CD14-positive monocyte (primary cell): ENCODE data around the gene PDE4B. TPM values are rescaled to one million over a fixed set of nuclear protein-coding genes. Genes with fewer than 3 reads are reported as not detected.

Source experiments
- DNase-seq, 3 donors: peaks; one replicate each; pipeline ENCODE4 v3.0.0-alpha.2; 2011 to 2022
- H2AFZ ChIP-seq: 2 replicates; pipeline ENCODE4 v1.6.0; 2012; ENCODE audit warnings: mild to moderate bottlenecking, low read depth, low read length, inconsistent platforms; ENCODE audit not compliant: insufficient read depth, poor library complexity, severe bottlenecking
- H3K27ac ChIP-seq, 2 donors: 1 replicate in 1 of 2; 2 replicates in 1 of 2; pipeline ENCODE4 v1.5.1; 2012 to 2013; ENCODE audit warnings: low read length in 2 of 2, control low read depth in 1 of 2, inconsistent platforms in 1 of 2, low read depth in 1 of 2, mild to moderate bottlenecking in 1 of 2
- H3K27me3 ChIP-seq, 2 donors: one replicate each; pipeline versions ENCODE4 v1.6.0 to v1.6.1; 2011 to 2013; ENCODE audit warnings: low read length in 2 of 2; ENCODE audit not compliant: control insufficient read depth in 2 of 2, insufficient read depth in 2 of 2
- H3K36me3 ChIP-seq, 2 donors: replicated peaks in 1 of 2; 1 replicate in 1 of 2; 2 replicates in 1 of 2; pipeline versions ENCODE4 v1.5.1 to v1.6.1; 2012 to 2013; ENCODE audit warnings: low read length in 2 of 2, control low read depth in 1 of 2, inconsistent platforms in 1 of 2, mild to moderate bottlenecking in 1 of 2; ENCODE audit not compliant: insufficient read depth in 2 of 2, control insufficient read depth in 1 of 2
- H3K4me1 ChIP-seq, 2 donors: 1 replicate in 1 of 2; 2 replicates in 1 of 2; pipeline versions ENCODE4 v1.5.1 to v1.6.1; 2012 to 2013; ENCODE audit warnings: low read length in 2 of 2, control low read depth in 1 of 2, inconsistent platforms in 1 of 2, mild to moderate bottlenecking in 1 of 2, moderate library complexity in 1 of 2; ENCODE audit not compliant: insufficient read depth in 2 of 2, control insufficient read depth in 1 of 2
- H3K4me2 ChIP-seq: replicated peaks from 2 replicates; pipeline ENCODE3; 2012; ENCODE audit warnings: low read length, moderate library complexity, mild to moderate bottlenecking; ENCODE audit not compliant: poor library complexity, severe bottlenecking; ENCODE audit errors: extremely low read depth
- H3K4me3 ChIP-seq, 3 experiments: fragments of 200-600 bp in 1 of 3; sonication (generic) in 1 of 3; replicated peaks in 1 of 3; 1 replicate in 2 of 3; 2 replicates in 1 of 3; pipeline ENCODE4 v1.5.1; 2011 to 2013; ENCODE audit warnings: low read length in 3 of 3, mild to moderate bottlenecking in 3 of 3, control low read depth in 2 of 3, low read depth in 2 of 3, inconsistent platforms in 1 of 3, moderate library complexity in 1 of 3
- H3K79me2 ChIP-seq: 2 replicates; pipeline ENCODE4 v1.6.0; 2012; ENCODE audit warnings: mild to moderate bottlenecking, control low read depth, inconsistent platforms, low read length, moderate library complexity; ENCODE audit not compliant: insufficient read depth
- H3K9ac ChIP-seq: 2 replicates; pipeline ENCODE4 v1.6.0; 2017; ENCODE audit warnings: low read length, mild to moderate bottlenecking; ENCODE audit not compliant: insufficient read depth, poor library complexity, severe bottlenecking
- H3K9me3 ChIP-seq, 2 donors: replicated peaks in 1 of 2; 1 replicate in 1 of 2; 2 replicates in 1 of 2; pipeline versions ENCODE4 v1.5.1 to v1.6.1; 2012 to 2013; ENCODE audit warnings: low read length in 2 of 2, control low read depth in 1 of 2; ENCODE audit not compliant: control insufficient read depth in 1 of 2, insufficient read depth in 1 of 2
- H4K20me1 ChIP-seq: 2 replicates; pipeline ENCODE4 v1.6.0; 2012; ENCODE audit warnings: mild to moderate bottlenecking, low read length, control low read depth, moderate library complexity; ENCODE audit not compliant: insufficient read depth
- H3K27ac Mint-ChIP-seq, 7 donors: one replicate each; pipeline ENCODE4 v1.8.0; 2020; ENCODE audit warnings: mild to moderate bottlenecking in 7 of 7, mixed read lengths in 7 of 7, moderate library complexity in 6 of 7, inconsistent platforms in 2 of 7
- H3K27me3 Mint-ChIP-seq, 3 donors: one replicate each; pipeline ENCODE4 v1.8.0; 2021 to 2022; ENCODE audit warnings: low read depth in 3 of 3, mild to moderate bottlenecking in 3 of 3, mixed read lengths in 3 of 3, moderate library complexity in 3 of 3, inconsistent platforms in 1 of 3
- H3K36me3 Mint-ChIP-seq, 2 donors: one replicate each; pipeline ENCODE4 v1.8.0; 2020; ENCODE audit warnings: mixed read lengths in 2 of 2, inconsistent platforms in 1 of 2, mild to moderate bottlenecking in 1 of 2
- H3K4me1 Mint-ChIP-seq: one replicate; pipeline ENCODE4 v1.8.0; 2020; ENCODE audit warnings: mild to moderate bottlenecking, mixed read lengths
- H3K4me3 Mint-ChIP-seq, 2 donors: one replicate each; pipeline ENCODE4 v1.8.0; 2020; ENCODE audit warnings: mild to moderate bottlenecking in 2 of 2, mixed read lengths in 2 of 2, moderate library complexity in 1 of 2
- H3K9me3 Mint-ChIP-seq, 7 donors: one replicate each; pipeline ENCODE4 v1.8.0; 2020 to 2022; ENCODE audit warnings: mixed read lengths in 7 of 7, mild to moderate bottlenecking in 6 of 7, moderate library complexity in 6 of 7, inconsistent platforms in 2 of 7
- CTCF ChIP-seq: fragments of 200-600 bp; IDR thresholded peaks from one replicate; pipeline ENCODE4 v1.8.0; 2022; ENCODE audit warnings: antibody characterized with exemption, mild to moderate bottlenecking
- WGBS: methylation state at CpG from one replicate; pipeline ENCODE4 v1.1.5; 2013; ENCODE audit warnings: missing lambda C conversion rate; ENCODE audit not compliant: insufficient coverage; 5-methylcytosine and 5-hydroxymethylcytosine counted together
- intact Hi-C, 2 donors: fragments of 100-400 bp; cut with micrococcal nuclease; formaldehyde crosslinking; loops; one replicate each; pipeline versions ENCODE4 v1.15.0 to v1.15.1; 2023
- polyA plus RNA-seq, 3 donors: library from polyadenylated mRNA; depleted of rRNA in 1 of 3; unstranded in 2 of 3; stranded (reverse) in 1 of 3; fragments of 300-500 nt in 2 of 3; fragments of >200 nt in 1 of 3; fragmentation: Illumina TruSeq in 2 of 3; gene quantifications; 1 replicate in 2 of 3; 2 replicates in 1 of 3; pipeline ENCODE4 v1.2.3, GENCODE V29; 2012 to 2021

Gene PDE4B
- polyA plus RNA-seq, 3 donors: 17.2 to 52.8 (median 25.2) TPM

DNA sequence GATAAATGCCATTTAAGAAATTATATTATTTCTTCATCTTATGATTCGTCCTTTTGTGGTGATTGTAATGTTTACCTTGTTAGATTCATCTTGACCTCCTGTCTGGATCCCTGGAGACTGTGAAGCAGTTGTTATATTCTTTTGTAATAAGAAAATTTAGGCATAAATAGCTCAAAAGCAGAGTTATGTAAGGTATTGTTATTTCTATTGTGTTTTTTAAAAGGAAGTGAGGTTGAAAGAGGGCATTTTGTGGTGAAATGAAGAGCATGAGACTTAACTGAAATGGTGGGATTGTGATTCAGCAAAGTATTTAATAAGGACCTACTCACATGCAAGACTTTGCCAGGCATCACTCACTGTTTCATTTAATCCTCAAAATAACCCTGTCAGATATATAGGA, 104.0 kb downstream of the PDE4B start:
- H3K36me3 Mint-ChIP-seq: no peaks in the 10 kb centered on the region
- no peak for DNase-seq
- Histone ChIP-seq H3K27ac (no peak overlapping the region), H3K36me3 (no peaks in the 10 kb centered on the region), H2AFZ (no peak overlapping the region), H3K9ac (no peak overlapping the region), H3K79me2 (no peaks in the 10 kb centered on the region), H3K4me1 (no peaks in the 10 kb centered on the region), H4K20me1 (no peaks in the 10 kb centered on the region), H3K27me3 (no peaks in the 10 kb centered on the region), H3K4me2 (no peak overlapping the region), H3K9me3 (no peaks in the 10 kb centered on the region), H3K4me3 (no peak overlapping the region)
- H3K9me3 Mint-ChIP-seq: peaks cover 0 to 5% (median 0%) of the 10 kb centered on the region in 7 donors
- no peak overlapping the region for H3K4me3 Mint-ChIP-seq
- no peaks in the 10 kb centered on the region for H3K27me3 Mint-ChIP-seq
- TF ChIP-seq CTCF: no peak
- no CpG with 5 or more reads among the region's 1 CpG for WGBS
- intact Hi-C loops: no loop called here
- H3K27ac Mint-ChIP-seq: no peak overlapping the region
- H3K4me1 Mint-ChIP-seq: no peaks in the 10 kb centered on the region

DNA sequence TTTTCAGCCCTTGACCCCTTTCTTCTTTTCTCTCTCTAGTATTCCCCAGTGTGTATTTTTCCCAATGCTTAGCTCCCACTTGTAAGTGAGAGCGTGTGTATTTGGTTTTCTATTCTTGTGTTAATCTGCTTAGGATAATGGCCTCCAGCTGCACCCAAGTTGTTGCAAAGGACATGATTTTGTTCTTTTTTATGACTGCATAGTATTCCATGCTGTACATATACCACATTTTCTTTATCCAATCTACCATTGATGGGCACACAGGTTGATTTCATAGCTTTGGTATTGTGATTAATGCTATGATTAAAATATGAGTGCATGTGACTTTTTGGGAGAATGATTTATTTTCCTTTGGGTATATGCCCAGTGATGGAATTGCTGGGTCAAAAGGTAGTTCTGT, 104.8 kb downstream of the PDE4B start:
- H3K27me3 ChIP-seq: no peaks in the 10 kb centered on the region
- no peaks in the 10 kb centered on the region for H4K20me1 ChIP-seq
- no peak overlapping the region for H3K4me3 Mint-ChIP-seq
- no peak overlapping the region for H3K9ac ChIP-seq
- no peak for TF ChIP-seq CTCF
- no peaks in the 10 kb centered on the region for H3K4me1 Mint-ChIP-seq
- H3K27me3 Mint-ChIP-seq: no peaks in the 10 kb centered on the region
- H3K4me3 ChIP-seq: no peak overlapping the region
- no peak overlapping the region for H2AFZ ChIP-seq
- no peak overlapping the region for H3K4me2 ChIP-seq
- no peaks in the 10 kb centered on the region for H3K79me2 ChIP-seq
- no peak overlapping the region for H3K27ac Mint-ChIP-seq
- peaks cover 0 to 5% (median 0%) of the 10 kb centered on the region in 7 donors for H3K9me3 Mint-ChIP-seq
- no peak overlapping the region for H3K27ac ChIP-seq
- H3K4me1 ChIP-seq: no peaks in the 10 kb centered on the region
- no peaks in the 10 kb centered on the region for H3K9me3 ChIP-seq
- intact Hi-C loops: no loop called here
- H3K36me3 Mint-ChIP-seq: no peaks in the 10 kb centered on the region
- no peaks in the 10 kb centered on the region for H3K36me3 ChIP-seq
- DNase-seq: no peak
- no CpG with 5 or more reads among the region's 1 CpG for WGBS
